Measurements from ENCODE around the gene DHFR. TPM values are rescaled to one million over a fixed set of nuclear protein-coding genes. Genes with fewer than 3 reads are reported as not detected.

The DHFR gene
- total RNA-seq, 2 donors from 2014 or later = 48.6 to 58.5 TPM

DNA sequence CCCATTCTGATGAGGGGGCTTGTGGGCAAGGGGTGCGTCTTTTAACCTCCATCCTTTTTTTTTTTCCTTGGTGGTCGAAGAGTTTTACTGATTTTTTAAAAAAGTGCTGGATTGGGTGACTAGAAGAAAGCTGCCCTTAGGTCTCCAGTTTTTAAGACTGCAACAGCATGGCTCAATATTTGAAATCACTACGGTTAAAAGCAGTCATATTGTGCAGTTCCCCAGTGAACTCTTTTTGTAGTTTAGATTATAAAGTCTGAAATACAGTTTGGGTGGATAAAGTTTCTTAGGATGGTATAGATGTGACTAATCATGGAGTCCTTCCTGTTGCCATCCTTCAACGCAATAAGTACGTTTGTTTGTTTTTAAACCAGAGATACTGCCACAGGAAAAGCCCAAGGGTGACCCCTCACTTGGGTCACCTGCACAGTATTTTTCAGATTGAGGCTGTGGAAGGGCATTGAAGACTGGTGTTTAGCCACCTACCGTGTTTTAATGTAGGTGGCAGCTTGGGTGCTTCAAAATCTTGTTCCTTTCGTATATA, 520 bp upstream of the DHFR start:
- Histone ChIP-seq H3K27me3 (ENCODE audit: control insufficient read depth, insufficient read depth, low read length, poor library complexity, severe bottlenecking) (no peaks in the 10 kb centered on the region), H3K36me3 (ENCODE audit: control insufficient read depth, insufficient read depth, low read length) (peaks cover 39% of the 10 kb centered on the region), H3K27ac (ENCODE audit: low read depth, low read length) (no peak overlapping the region), H3K9ac (ENCODE audit: extremely low read depth, low read length, poor library complexity, severe bottlenecking) (peak overlapping the region; percentile 42), H3K4me1 (ENCODE audit: control insufficient read depth, insufficient read depth, low read length) (no peaks in the 10 kb centered on the region), H3K9me3 (ENCODE audit: control insufficient read depth, low read length) (no peaks in the 10 kb centered on the region), H3K4me3 (ENCODE audit: low read length) (peak overlapping the region; percentile 96)
- H3K4me1 Mint-ChIP-seq = peaks cover 16% of the 10 kb centered on the region
- H3K27me3 Mint-ChIP-seq (ENCODE audit: insufficient read depth) = no peaks in the 10 kb centered on the region
- peak overlapping the region; percentile 93 for H3K27ac Mint-ChIP-seq
- 33 to 37% methylated on average over 7 of the region's 7 CpGs for WGBS, 2 experiments (ENCODE audit: insufficient coverage in 1 of 2, insufficient read length in 1 of 2)
- H3K9me3 Mint-ChIP-seq = peaks cover 4% of the 10 kb centered on the region
- peaks cover 39% of the 10 kb centered on the region for H3K36me3 Mint-ChIP-seq (ENCODE audit: low read depth)
- TF ChIP-seq, protein P1, sequence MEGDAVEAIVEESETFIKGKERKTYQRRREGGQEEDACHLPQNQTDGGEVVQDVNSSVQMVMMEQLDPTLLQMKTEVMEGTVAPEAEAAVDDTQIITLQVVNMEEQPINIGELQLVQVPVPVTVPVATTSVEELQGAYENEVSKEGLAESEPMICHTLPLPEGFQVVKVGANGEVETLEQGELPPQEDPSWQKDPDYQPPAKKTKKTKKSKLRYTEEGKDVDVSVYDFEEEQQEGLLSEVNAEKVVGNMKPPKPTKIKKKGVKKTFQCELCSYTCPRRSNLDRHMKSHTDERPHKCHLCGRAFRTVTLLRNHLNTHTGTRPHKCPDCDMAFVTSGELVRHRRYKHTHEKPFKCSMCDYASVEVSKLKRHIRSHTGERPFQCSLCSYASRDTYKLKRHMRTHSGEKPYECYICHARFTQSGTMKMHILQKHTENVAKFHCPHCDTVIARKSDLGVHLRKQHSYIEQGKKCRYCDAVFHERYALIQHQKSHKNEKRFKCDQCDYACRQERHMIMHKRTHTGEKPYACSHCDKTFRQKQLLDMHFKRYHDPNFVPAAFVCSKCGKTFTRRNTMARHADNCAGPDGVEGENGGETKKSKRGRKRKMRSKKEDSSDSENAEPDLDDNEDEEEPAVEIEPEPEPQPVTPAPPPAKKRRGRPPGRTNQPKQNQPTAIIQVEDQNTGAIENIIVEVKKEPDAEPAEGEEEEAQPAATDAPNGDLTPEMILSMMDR (conservative IDR thresholded peaks at IDR 0.05) = no peak
- peak overlapping the region; percentile 71 for H3K4me3 Mint-ChIP-seq
- DNase-seq = no peak

DNA sequence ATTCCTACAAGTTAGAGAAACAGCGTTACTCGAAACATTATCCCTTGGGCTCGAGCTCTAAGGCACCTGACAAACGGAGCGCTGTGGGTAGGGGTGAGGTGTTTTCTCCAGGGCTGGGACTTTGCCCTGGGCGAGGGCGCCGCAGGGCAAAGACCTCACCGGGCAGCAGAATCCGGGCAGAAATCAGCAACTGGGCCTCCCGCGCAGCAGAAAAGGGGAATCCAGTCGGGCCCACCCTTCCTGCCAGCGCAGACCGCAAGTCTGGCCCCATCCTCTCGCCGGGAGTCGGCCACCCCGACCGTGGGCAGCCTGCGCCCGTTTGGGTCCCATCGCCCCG, 761 bp downstream of the DHFR start:
- Histone ChIP-seq H3K27me3 (ENCODE audit: control insufficient read depth, insufficient read depth, low read length, poor library complexity, severe bottlenecking) (no peaks in the 10 kb centered on the region), H3K4me3 (ENCODE audit: low read length) (peak overlapping the region; percentile 89), H3K36me3 (ENCODE audit: control insufficient read depth, insufficient read depth, low read length) (peaks cover 32% of the 10 kb centered on the region), H3K9ac (ENCODE audit: extremely low read depth, low read length, poor library complexity, severe bottlenecking) (peak overlapping the region; percentile 78), H3K4me1 (ENCODE audit: control insufficient read depth, insufficient read depth, low read length) (no peaks in the 10 kb centered on the region), H3K27ac (ENCODE audit: low read depth, low read length) (peak overlapping the region; percentile 72), H3K9me3 (ENCODE audit: control insufficient read depth, low read length) (no peaks in the 10 kb centered on the region)
- peak overlapping the region; percentile 80 for H3K27ac Mint-ChIP-seq
- H3K36me3 Mint-ChIP-seq (ENCODE audit: low read depth) = peaks cover 26% of the 10 kb centered on the region
- H3K27me3 Mint-ChIP-seq (ENCODE audit: insufficient read depth) = no peaks in the 10 kb centered on the region
- TF ChIP-seq, protein P1 (conservative IDR thresholded peaks at IDR 0.05) = no peak
- peak; percentile 75 for DNase-seq
- H3K4me3 Mint-ChIP-seq = peak overlapping the region; percentile 71
- WGBS, 2 experiments (ENCODE audit: insufficient coverage in 1 of 2, insufficient read length in 1 of 2) = 0% methylated on average over 24 of the region's 24 CpGs; no CpG with 5 or more reads in 1 of the 2 experiments
- H3K9me3 Mint-ChIP-seq = no peaks in the 10 kb centered on the region
- H3K4me1 Mint-ChIP-seq = peaks cover 16% of the 10 kb centered on the region

DNA sequence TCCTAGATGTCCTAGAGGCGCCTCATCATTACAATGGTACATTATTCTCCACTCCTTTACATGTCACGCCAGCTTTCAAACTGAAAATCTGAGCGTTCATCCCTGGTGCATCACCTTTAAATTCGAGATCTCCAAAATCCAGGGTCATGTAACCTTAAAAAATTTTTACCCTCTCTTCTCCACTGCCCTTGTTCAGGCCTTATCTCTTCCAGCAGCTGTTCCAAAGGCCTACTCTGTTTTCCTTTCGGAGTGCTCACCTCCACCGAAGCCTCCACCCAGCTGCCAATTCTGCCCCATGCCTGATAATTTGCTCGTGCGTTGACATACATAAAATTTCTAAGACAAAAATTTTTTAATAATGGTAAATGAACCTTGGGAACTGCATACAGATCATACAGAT, 1.3 kb downstream of the DHFR start:
- peak overlapping the region; percentile 78 for H3K9ac ChIP-seq (ENCODE audit: extremely low read depth, low read length, poor library complexity, severe bottlenecking)
- WGBS, 2 experiments (ENCODE audit: insufficient coverage in 1 of 2, insufficient read length in 1 of 2) = 38 to 42% methylated on average over 5 to 8 of the region's 8 CpGs
- Mint-ChIP-seq H3K4me1 (peaks cover 16% of the 10 kb centered on the region), H3K27me3 (ENCODE audit: insufficient read depth) (no peaks in the 10 kb centered on the region), H3K4me3 (peak overlapping the region; percentile 71), H3K27ac (no peak overlapping the region), H3K9me3 (no peaks in the 10 kb centered on the region), H3K36me3 (ENCODE audit: low read depth) (peaks cover 27% of the 10 kb centered on the region)
- H3K4me3 ChIP-seq (ENCODE audit: low read length) = peak overlapping the region; percentile 89
- H3K27ac ChIP-seq (ENCODE audit: low read depth, low read length) = no peak overlapping the region
- TF ChIP-seq, protein P1 (conservative IDR thresholded peaks at IDR 0.05) = no peak
- no peaks in the 10 kb centered on the region for H3K27me3 ChIP-seq (ENCODE audit: control insufficient read depth, insufficient read depth, low read length, poor library complexity, severe bottlenecking)
- H3K9me3 ChIP-seq (ENCODE audit: control insufficient read depth, low read length) = no peaks in the 10 kb centered on the region
- DNase-seq = no peak
- peaks cover 36% of the 10 kb centered on the region for H3K36me3 ChIP-seq (ENCODE audit: control insufficient read depth, insufficient read depth, low read length)
- no peaks in the 10 kb centered on the region for H3K4me1 ChIP-seq (ENCODE audit: control insufficient read depth, insufficient read depth, low read length)
